Inflammatory macrophage treated with lipopolysaccharide for 1 hour (primary cell): Measurements from ENCODE around the gene DDR2.
"Not testable (repeated sequence)": the region's sequence is repeated elsewhere in the genome, so short reads cannot be mapped to it uniquely, and the experiment has no call there.

Experiments used
- DNase-seq, 2 donors: peaks; one replicate each; pipeline ENCODE4 v3.0.0-alpha.2; 2020 to 2022

Gene DDR2

DNA sequence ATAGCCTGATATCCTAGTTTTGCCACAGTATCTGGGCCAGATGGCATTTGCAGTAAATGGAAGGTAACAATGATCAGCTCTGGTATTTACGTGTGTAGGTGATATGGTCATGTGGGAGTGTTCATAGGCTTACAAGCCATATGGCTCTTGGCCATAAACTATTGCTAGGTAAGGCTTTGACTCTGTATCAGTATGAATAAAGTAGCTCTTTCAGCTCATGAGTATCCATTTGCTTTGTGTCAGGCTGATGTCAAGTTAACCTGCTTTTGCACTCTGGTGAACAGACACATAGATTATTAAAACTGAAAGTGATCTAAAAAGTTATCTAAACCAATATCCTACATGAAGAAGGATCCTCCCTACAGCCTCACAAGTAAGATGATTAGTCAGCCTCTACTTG is 69.0 kb downstream of the DDR2 start:
- no peak for DNase-seq

DNA sequence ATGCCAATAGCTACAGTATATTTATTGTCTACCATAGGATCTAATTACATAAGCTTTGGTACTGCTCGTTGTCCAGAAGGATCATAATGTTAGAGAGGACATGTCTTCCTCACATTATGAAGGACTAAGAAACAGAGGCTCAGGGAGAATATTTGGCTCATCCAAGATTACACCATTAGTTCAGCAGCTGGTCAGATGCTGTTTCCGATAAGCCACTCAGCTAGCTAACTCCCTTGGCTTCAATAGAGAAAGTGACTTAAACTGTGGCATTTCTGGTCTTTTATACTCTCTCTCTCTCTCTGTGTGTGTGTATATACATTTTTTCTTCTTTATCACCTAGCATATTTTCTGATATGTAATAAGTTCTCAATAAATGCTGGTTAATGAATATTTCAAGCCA is 70.4 kb downstream of the DDR2 start:
- DNase-seq = no peak

DNA sequence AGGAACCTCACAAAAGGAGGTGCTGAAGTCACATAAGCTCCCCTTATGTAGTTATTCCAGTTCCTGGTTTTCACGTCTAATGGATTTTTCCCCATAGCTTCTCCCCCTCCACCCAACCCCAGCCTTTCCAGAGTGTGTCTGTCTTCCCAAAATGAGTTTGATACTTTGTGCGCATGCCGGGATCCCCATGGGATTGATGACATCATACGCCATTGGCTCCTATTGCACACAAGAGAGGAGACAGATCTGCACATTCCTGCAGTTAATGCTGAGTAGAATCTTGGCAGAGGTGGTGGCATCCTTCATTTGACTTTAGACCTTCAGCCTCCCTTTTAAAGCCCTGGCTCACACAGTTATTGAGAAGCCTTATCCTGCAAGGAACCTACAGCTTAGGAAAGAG is 71.4 kb downstream of the DDR2 start:
- no peak for DNase-seq

DNA sequence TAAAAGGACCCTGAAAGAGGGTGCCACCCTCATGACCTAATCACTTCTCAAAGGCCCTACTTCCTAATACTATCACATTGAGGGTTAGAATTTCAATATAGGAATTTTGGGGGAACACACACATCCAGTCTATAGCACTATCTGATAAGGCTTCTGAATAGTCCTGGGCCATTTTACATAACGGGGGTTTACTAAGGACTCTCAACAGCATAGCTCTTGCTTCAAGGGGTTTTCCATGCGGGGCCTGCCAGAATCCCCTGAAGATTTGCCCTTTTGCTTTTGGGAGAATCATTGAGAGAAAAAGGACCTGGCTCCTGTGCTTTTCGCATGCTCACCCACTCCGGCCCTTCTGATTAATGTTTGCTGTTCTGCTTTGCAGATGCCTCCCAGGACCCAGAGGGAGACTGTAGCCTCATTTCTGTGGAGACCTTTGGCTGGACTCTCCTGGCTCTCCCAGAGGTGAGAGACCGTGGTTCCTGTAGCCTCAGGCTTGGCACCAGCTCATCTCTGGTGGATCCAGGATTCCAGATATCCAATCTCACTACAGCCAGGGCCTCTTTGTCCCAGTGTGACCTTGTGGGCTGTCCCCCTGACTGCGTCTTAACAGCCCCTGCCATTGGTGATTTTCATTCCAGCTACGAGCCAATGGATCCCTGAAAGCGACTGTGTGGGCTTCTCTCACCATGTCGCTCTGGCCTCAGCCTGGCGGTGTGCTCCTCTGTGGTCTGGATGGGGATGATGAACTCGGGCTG is 72.6 kb downstream of the DDR2 start:
- DNase-seq = no peak

DNA sequence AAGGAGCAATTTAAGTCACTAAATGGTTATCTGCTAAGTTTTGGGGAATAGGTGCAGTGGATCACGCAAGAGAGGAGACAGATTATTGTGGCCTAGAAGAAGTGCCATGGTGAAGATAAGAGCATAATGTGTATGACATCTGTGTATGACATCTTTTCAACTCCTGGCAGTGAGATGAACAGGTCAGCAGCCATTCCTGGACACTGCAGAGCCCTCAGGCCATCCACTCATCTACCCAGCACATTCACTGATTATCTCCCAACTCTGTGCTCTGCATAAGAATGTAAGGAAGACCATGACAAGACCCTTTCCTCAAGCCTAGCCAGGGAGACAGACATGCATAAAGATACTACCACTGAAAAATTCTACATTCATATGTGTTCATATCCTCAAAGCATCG is 73.7 kb downstream of the DDR2 start:
- no peak for DNase-seq

DNA sequence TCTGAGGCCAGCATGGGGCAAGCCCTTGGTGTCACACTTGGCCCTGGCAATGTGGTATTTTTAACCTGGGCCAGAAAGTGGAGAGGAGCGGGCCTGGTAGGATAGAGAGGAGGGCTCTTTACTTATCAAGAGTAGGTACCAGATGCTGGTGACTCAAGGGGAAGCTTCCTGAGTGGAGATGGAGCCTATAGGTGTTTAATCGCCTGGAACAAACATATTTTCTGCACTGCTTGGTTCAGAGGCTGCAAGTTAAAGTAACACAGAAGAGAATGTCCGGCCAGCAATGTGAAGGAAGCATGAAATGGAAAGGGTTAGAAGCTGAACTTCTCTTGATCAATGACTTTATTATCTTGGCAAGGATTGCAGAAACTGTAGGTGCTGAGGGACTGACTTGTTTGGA is 74.3 kb downstream of the DDR2 start:
- no peak for DNase-seq

DNA sequence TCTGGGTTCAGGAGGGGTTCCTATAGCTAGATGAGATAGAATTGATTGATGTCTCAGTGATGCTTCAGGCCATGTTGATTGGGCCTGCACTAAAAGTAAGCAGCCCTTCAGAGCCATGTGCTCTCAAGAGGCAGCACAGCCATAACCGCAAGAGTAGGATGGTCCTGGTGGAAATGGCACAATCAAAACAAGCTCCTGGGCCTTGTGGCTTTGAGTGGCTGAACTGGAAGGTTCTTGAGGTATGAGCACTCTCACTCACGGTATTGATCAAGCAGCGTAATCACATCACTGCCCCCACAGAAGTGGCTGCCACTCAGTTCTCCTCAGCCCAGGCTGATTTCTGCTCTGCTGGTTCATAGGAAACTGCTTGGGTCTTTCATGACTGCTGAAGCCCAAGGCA is 76.0 kb downstream of the DDR2 start:
- no peak for DNase-seq

DNA sequence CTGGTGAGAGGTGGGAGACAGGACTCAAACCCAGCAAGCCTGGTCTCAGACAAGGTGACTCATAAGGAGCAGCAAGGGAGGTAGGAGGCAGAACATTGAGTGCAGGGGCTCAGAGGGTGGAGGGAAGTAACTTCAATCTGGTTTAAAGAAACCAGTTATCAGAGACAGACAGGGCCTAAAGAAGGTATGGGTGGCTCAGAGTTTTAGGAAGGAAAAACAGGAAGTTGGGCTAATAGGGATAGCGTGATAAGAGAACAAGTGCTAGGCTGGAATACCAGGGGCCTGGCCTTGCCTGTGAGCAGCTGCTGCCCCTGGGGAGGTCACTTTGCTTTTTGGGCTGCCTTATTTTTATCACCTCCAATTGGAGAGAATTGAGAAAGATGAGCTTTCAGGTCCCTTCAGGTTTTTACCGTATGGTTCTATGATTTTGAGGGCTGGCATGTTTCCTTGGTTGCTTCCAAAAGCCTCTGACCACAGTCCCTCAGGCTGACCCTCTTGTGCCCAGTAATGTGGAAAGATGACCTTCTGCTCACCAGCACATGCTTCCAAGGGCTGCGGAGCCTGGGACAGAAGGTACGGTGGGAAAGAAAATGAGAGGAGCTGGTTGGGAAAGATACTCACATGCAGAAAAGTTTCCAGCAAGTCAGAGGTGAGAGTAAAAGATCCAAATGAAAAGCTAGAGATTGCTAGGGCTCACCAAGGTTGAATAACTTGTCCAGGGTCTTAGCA is 77.0 kb downstream of the DDR2 start:
- DNase-seq = no peak

DNA sequence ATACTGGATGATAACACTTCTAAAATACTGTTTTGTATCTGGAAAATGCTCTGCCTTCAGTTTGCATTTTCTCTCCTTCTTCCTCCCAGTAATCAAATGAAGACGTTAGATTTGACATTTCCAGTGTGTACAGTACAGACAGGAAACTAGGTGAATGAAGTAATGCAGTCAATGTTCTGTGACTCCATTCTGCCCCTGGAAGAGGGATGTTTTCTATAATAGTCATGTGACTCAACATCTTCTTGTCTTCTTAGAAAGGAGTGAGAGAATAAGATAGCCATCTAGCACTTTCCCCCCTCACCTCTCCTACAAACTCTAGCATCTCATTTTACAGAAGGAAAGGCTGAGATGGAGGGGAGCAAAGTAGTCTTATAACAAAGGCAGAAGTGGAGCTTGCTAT is 77.6 kb downstream of the DDR2 start:
- no peak for DNase-seq

DNA sequence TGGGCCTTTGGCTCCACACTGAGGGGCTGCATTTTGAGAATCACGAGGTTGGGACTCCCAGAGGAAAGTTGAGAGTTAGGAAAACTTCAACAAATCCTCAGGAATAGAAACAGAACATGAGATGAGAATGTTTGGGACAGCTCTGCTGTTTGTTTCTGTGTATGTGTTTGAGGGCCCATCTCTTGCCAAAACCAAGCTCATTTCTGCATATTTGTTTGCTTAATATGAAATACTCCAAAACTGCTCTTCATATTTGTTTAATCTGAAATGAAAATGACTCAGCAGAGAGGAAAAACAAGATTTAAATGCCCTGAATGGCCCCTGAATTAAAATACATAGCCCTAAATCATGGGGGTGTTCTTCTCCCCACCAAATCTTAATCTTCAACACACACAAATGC is 78.1 kb downstream of the DDR2 start:
- no peak for DNase-seq

DNA sequence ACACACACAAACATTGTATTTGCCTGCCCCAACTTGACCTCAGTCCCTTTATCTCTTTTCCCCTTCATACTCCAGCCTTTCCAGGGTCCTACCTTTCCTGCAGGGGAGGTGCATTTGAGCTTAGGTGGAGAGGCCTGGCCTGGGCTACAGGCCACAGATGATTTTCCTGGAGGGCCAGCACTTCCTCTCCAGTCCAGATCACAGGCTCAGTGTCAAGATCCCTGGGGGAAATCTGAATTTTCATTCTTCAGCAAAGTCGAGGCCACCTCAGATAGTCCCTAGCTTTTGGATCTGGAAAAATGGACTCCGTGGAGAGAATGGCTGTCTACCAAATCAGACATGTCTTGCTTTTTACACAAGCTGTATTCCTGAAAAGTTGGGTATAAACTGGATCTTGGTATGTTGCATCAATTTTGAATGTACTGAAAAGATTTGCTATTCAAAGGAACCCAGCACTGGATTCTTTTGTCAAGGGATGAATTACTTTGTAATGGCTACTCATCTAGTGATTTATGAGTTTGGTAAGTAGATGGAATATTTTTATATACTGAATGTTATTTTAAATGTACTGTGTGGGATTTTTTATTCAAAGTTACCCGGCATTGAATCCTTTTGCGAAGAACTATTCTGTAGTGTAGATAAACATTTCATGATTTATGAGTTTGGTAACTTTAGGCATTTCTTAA is 78.7 kb downstream of the DDR2 start:
- no peak for DNase-seq

DNA sequence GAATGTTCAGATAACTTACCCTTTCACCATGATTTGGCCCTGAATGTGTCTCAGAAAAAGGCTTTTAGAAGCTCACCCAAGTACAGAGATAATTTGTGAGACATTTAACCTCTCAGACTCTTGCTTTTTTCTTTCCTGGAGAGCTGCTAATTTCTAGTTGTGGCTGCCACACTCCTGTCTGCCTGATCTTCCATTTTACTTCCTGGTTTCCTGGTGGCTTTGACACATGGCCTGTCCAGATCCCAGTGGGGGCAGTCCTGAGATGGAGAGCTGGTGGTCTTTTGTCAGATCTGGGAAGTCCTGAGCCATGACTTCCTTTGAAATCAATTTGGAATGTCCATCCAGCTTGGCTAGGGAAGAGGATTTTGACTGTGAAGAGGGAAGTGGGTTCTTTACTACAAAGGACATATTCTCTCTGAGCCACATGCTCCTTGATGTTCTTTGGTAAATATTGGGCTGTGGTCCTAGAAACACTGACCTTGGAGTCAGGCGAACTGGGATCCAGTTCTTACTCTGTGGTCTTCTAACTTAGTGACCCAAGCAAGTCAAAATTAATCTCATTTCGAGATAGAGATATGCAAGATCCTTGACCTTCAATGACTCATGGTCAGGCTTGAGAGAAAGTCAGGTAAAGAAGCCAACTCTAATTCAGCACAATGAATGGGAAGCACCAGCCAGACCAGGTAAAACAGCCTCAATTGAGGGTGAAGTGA is 80.2 kb downstream of the DDR2 start:
- no peak for DNase-seq

DNA sequence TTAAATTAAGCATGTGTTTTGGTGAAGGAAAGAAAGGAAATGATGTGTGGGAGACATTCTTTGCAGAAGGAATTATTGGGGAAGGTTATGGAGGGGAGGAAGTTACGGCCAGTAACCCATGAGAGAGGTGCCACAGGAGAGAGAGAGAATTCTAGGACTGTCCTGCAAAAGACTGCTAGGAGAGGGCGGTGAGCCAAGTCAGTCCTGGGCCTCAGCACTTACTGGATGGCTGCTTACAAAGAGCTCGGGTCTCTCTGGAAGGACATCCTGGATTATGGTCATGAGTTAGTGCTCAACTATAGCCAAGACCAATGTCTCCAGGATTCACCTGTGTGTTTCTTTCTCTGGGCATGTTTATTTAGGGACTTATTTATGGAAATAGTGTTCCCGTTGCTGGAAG is 83.9 kb downstream of the DDR2 start:
- no peak for DNase-seq

DNA sequence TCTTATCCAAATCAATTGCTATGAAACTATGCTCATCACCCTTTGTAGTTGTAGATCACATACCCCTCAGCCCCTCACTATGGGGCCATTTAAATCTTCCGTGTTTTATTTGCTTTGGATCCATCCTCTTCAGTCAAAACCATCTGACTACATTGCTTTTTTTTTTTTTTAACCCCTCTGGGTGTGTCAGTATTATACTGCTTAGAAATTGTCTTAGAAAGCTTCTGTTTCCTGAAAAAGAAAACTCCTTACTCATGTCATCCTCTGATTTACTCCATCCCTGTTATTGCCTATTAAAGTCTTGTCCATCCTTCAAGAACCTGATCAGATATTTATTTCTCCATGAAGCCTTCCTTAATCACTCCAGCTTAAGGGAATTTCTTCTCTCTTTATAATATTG is 84.3 kb downstream of the DDR2 start:
- DNase-seq = no peak

DNA sequence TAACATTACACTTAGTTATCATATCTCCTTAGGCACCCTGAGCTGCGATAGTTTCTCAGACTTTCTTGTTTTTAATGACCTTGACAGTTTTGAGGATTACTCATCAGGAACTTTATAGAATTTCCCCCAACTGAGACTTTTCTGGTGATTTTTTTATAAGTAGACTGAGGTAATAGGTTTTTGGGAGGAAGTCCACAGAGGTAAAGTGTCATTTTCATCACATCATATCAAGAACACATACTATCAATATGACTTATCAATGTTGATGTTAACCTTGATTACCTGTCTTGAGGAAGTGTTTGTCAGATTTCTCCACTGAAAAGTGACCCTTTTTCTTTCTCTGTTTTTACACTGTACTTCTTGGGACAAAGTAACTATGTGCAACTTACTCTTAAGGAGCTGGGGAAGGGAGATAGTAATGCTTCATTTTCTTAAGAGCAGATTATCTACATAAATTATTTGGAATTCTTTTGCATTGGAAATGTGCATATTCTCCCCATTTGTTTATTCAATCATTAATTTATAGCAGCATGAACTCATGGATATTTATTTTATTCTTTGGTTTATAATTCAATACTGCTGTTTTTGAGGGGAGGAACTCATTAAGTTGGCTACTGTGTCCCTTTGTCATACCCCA is 85.4 kb downstream of the DDR2 start:
- no peak for DNase-seq

DNA sequence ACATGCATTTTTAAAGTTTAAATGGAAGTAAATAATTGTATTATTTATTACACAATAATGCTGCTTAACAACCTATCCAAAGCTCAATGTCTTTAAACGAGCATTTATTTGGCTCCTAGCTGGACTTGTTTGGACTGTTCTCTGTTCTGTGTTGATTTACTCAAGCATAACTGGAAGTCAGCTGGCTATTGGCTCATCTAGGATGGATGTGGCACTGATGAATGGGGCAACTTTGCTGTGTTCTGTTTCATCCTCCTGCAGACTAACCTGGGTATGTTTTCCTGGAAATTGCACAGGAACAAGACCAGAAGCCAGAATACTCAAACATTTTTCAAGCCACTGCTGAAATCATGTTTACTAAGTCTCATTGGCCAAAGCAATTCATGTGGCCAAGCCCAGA is 87.4 kb downstream of the DDR2 start:
- no peak for DNase-seq

DNA sequence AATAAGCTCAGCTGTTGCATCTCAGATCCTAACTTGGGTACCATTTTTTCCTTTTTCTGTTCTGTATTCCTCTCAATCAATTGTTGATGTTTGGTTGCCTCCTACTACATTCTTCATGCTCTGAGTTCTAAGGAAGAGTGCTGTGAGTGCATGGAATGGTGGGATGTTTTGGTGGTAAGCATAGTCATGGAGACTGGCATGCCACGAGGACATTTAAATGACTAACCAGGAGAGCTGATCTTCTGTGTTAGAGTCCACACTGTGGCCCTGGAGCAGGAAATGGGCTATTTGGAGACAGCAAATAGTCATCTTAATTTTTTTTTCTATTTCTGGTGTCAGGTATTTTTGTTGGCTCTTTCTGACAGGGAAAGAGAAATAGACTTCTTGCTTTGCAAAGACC is 88.7 kb downstream of the DDR2 start:
- no peak for DNase-seq

DNA sequence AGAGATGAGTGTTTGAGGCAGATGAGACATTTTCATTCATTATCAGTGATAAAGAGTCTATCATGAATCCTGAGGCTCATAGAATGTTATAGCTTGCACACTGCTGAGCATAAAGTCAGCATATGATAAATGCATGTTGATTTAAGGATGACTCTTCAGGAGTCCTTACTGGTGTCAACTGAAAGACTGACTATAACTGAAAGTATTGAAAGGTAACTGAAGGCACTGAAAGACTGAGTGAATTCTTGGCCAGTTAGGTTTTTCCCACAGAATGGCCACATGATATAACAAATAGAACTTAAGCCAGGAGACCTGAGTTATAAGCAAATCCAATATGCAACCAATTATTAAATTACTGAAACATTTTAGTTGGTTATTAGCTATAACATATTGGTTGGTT is 89.2 kb downstream of the DDR2 start:
- no peak for DNase-seq

DNA sequence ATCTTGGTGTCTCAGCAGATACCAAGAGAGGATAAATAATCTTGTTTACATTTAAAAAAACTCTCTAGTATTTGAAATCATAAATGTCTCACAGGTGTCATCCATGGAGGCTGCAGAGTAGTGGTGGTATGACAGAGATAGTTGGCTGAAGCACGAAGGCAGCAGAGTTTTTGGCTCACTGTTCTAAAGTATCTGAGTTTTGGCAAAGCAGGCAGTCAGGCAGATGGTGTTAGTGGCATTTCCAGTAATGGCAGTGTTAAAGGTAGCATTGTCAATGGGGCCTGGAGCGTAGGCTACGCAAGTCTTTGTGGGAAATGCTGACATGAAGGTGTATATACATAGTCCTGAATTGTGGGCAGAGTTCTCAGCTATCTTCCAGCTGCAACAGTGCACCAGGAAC is 89.8 kb downstream of the DDR2 start:
- DNase-seq = no peak

DNA sequence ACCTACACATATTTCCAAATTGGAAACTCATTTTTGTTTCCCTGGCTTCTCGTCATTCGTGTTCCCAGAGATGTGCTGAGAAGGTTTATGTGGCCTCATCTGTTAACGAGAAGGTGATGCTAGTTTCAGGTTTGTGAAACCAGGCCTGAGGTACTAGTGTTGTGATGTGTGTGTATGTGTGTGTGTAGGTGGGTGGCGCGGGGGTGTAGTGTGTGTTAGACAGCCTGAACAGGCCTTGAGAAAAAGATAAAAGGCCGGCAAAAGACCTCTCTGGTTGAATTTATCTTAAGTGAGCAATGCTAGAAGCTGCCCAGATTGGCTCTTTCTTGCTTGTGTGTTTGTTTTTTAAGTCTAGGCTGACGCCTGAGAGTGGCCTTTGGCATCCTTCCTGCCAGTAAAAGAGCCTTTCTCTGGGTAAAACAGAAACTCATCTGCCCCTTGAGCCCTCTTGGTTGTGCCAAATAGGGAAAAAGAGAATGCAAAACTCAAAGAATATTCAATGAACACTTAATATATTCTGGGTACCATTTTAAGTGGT is 92.4 kb downstream of the DDR2 start:
- no peak for DNase-seq

DNA sequence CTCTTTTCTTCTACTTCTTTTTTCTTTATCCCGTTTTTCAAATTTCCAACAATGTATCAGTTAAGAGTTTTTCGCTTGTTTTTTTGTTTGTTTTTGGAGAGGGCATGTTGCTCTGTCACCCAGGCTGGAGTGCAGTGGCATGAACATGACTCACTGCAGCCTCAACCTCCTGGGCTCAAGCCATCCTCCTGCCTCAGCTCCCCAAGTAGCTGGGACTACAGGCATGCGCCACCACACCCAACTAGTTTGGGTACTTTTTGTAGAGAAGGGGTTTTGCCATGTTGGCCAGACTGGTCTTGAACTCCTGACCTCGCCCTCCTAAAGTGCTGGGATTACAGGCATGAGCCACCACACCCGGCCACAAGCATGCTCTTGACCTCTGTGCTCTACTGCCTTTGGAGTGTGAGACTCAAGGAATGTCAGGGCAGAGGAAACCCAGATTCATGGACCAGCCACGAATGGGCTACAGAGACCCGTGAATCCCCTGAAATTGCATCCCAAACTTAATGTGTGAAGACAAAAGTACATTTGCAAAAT is 93.1 kb downstream of the DDR2 start:
- no peak for DNase-seq

DNA sequence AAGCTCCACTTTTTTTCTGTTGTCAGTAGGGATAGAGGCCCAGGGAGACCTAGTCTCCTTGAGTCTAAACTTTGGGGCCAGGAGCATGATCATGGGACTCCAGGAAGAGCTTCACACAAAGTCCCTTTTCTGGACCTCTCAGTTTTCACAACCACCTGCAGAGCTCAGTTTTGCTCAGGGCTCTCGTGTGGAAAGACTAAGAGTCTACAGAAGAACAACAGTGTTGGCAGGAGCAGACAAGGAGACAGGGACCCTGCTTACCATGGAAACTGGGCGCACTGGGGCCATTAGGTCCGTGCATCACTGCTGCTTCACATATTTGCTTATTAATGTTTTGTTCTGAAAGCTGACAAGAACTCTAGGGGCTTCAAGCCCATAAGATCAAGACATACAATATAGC is 94.3 kb downstream of the DDR2 start:
- DNase-seq = no peak

DNA sequence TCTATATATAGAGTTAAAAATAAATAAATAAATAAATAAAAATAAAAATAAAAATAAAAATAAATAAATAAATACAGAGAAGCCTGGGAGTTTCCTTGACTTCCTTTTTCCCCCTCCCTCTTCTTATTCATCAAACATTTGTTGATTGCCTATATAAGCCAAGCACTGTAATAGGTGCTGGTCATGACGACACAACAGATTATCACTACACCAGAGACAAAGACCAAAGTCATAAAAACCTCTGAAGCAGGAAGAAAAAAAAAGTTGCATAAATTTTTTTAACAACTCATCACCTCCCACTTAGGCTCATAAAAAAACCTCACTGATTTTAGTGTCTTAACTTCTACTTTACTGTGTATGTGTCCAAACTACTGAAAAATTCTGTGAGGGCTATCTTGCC is 95.2 kb downstream of the DDR2 start:
- not testable (repeated sequence) for DNase-seq
